H1 (cell line): ENCODE measurements around the gene RSPH9. TPM values are rescaled to one million over a fixed set of nuclear protein-coding genes. Genes with fewer than 3 reads are reported as not detected.

Source experiments
- CTCF ChIA-PET: fragments of 300-600 bp; sonication (Branson Sonifier 250); formaldehyde crosslinking; loops from one replicate; lab custom pipeline; 2021; ENCODE audit not compliant: partially characterized antibody; lab: Charles Lee
- POLR2A ChIA-PET: fragments of 300-600 bp; sonication (Branson Sonifier 250); formaldehyde crosslinking; loops from one replicate; lab custom pipeline; 2021; ENCODE audit warnings: inconsistent platforms; ENCODE audit not compliant: partially characterized antibody; lab: Charles Lee
- DNase-seq, 2 experiments: peaks; one replicate each; pipeline versions ENCODE4 v3.0.0 to v3.0.0-alpha.2; 2010 to 2022; ENCODE audit warnings: low spot score in 2 of 2, low read depth in 1 of 2, mixed read lengths in 1 of 2
- FAIRE-seq: peaks from 2 replicates; lab custom pipeline; 2011; peaks lifted over from hg19 to GRCh38; lab: Jason Lieb, UNC
- H2AFZ ChIP-seq: 2 replicates; pipeline ENCODE4 v1.8.1; 2012; ENCODE audit warnings: low read length, inconsistent platforms
- H2AK5ac ChIP-seq: 2 replicates; pipeline ENCODE4 v1.6.1; 2013; ENCODE audit warnings: low read depth, low read length
- H2BK120ac ChIP-seq: replicated peaks from 2 replicates; pipeline ENCODE3; 2013; ENCODE audit warnings: low read depth, low read length, inconsistent platforms
- H2BK12ac ChIP-seq: 2 replicates; pipeline ENCODE4 v1.6.1; 2013; ENCODE audit warnings: low read depth, low read length
- H2BK15ac ChIP-seq: 2 replicates; pipeline ENCODE4 v1.6.1; 2013; ENCODE audit warnings: low read length
- H2BK20ac ChIP-seq: 2 replicates; pipeline ENCODE4 v1.6.1; 2013; ENCODE audit warnings: low read length
- H2BK5ac ChIP-seq: 2 replicates; pipeline ENCODE4 v1.6.1; 2013; ENCODE audit warnings: low read depth, low read length
- H3K14ac ChIP-seq: 2 replicates; pipeline ENCODE4 v1.6.1; 2013; ENCODE audit warnings: inconsistent platforms; ENCODE audit not compliant: insufficient read length
- H3K18ac ChIP-seq: 2 replicates; pipeline ENCODE4 v1.6.1; 2013; ENCODE audit warnings: low read length; ENCODE audit errors: extremely low read depth
- H3K23ac ChIP-seq: 2 replicates; pipeline ENCODE4 v1.6.1; 2013; ENCODE audit warnings: inconsistent platforms; ENCODE audit not compliant: insufficient read length
- H3K23me2 ChIP-seq: 2 replicates; pipeline ENCODE4 v1.6.1; 2013; ENCODE audit warnings: low read depth, low read length
- H3K27ac ChIP-seq: 2 replicates; pipeline ENCODE4 v1.6.1; 2011; ENCODE audit warnings: low read depth, low read length, inconsistent platforms
- H3K27me3 ChIP-seq, 4 experiments: replicated peaks in 1 of 4; 1 replicate in 1 of 4; 2 replicates in 3 of 4; pipeline versions ENCODE4 v1.6.1 to v1.8.1; 2011 to 2013; ENCODE audit warnings: low read length in 3 of 4, mild to moderate bottlenecking in 3 of 4, inconsistent platforms in 2 of 4, mixed read lengths in 2 of 4, moderate library complexity in 1 of 4; ENCODE audit not compliant: control insufficient read depth in 3 of 4, insufficient read depth in 3 of 4; ENCODE audit errors: extremely low read depth in 1 of 4
- H3K36me3 ChIP-seq, 4 experiments: 2 replicates each; pipeline versions ENCODE4 v1.6.1 to v1.8.1; 2011 to 2013; ENCODE audit warnings: mild to moderate bottlenecking in 4 of 4, low read length in 3 of 4, moderate library complexity in 2 of 4, control low read depth in 1 of 4, inconsistent platforms in 1 of 4; ENCODE audit not compliant: insufficient read depth in 4 of 4, control insufficient read depth in 2 of 4
- H3K4ac ChIP-seq: replicated peaks from 2 replicates; pipeline ENCODE3; 2013; ENCODE audit warnings: low read length, low read depth, mixed read lengths, inconsistent platforms; ENCODE audit not compliant: insufficient read length
- H3K4me1 ChIP-seq, 4 experiments: replicated peaks in 1 of 4; 1 replicate in 1 of 4; 2 replicates in 3 of 4; pipeline versions ENCODE4 v1.6.1 to v1.8.1; 2011 to 2013; ENCODE audit warnings: low read length in 3 of 4, inconsistent platforms in 2 of 4, mixed read lengths in 1 of 4; ENCODE audit not compliant: insufficient read depth in 4 of 4, control insufficient read depth in 3 of 4
- H3K4me2 ChIP-seq, 2 experiments: 2 replicates each; pipeline versions ENCODE4 v1.6.1 to v1.8.1; 2011 to 2013; ENCODE audit warnings: low read depth in 2 of 2, low read length in 2 of 2, control low read depth in 1 of 2, inconsistent platforms in 1 of 2, mild to moderate bottlenecking in 1 of 2; ENCODE audit not compliant: insufficient read depth in 1 of 2
- H3K4me3 ChIP-seq, 4 experiments: fragments of 200-600, 300-600 bp in 1 of 4; sonication (generic), shearing (Covaris generic), sonication (Bioruptor Twin) in 1 of 4; 2 replicates each; pipeline versions ENCODE4 v1.5.1 to v1.8.1; 2011 to 2016; ENCODE audit warnings: low read length in 4 of 4, low read depth in 3 of 4, control low read depth in 2 of 4, inconsistent platforms in 2 of 4, mild to moderate bottlenecking in 2 of 4, mixed read lengths in 1 of 4, moderate library complexity in 1 of 4; ENCODE audit not compliant: insufficient read depth in 2 of 4; ENCODE audit errors: extremely low read depth in 1 of 4
- H3K56ac ChIP-seq: replicated peaks from 2 replicates; pipeline ENCODE3; 2013; ENCODE audit warnings: low read depth, mild to moderate bottlenecking, mixed read lengths, low read length, inconsistent platforms; ENCODE audit not compliant: insufficient read length
- H3K79me1 ChIP-seq: 2 replicates; pipeline ENCODE4 v1.6.1; 2013; ENCODE audit warnings: low read depth, low read length, control low read depth
- H3K79me2 ChIP-seq, 2 experiments: 2 replicates each; pipeline versions ENCODE4 v1.6.1 to v1.8.1; 2012 to 2013; ENCODE audit warnings: low read length in 2 of 2, mild to moderate bottlenecking in 2 of 2, inconsistent platforms in 1 of 2; ENCODE audit not compliant: insufficient read depth in 2 of 2, control insufficient read depth in 1 of 2
- H3K9ac ChIP-seq, 4 experiments: replicated peaks in 1 of 4; 1 replicate in 1 of 4; 2 replicates in 3 of 4; pipeline versions ENCODE4 v1.6.1 to v1.8.1; 2011 to 2013; ENCODE audit warnings: low read depth in 3 of 4, low read length in 3 of 4, control low read depth in 2 of 4, mild to moderate bottlenecking in 2 of 4, moderate library complexity in 2 of 4, inconsistent platforms in 1 of 4; ENCODE audit errors: extremely low read depth in 1 of 4
- H3K9me3 ChIP-seq, 2 experiments: 2 replicates each; pipeline versions ENCODE4 v1.6.1 to v1.8.1; 2012 to 2013; ENCODE audit warnings: mild to moderate bottlenecking in 2 of 2, moderate library complexity in 2 of 2, control low read depth in 1 of 2, inconsistent platforms in 1 of 2, low read depth in 1 of 2, low read length in 1 of 2, mixed read lengths in 1 of 2; ENCODE audit not compliant: insufficient read depth in 2 of 2
- H4K20me1 ChIP-seq, 2 experiments: replicated peaks in 1 of 2; 2 replicates each; pipeline versions ENCODE3 to v1.8.1; 2011 to 2013; ENCODE audit warnings: inconsistent platforms in 2 of 2, low read length in 2 of 2, mild to moderate bottlenecking in 1 of 2; ENCODE audit not compliant: insufficient read depth in 2 of 2, control insufficient read depth in 1 of 2
- H4K5ac ChIP-seq: 2 replicates; pipeline ENCODE4 v1.6.1; 2013; ENCODE audit warnings: low read length, low read depth, mixed read lengths, inconsistent platforms; ENCODE audit not compliant: insufficient read length
- H4K8ac ChIP-seq: 2 replicates; pipeline ENCODE4 v1.8.0; 2013; ENCODE audit warnings: mild to moderate bottlenecking, moderate library complexity, low read length, inconsistent platforms; ENCODE audit not compliant: insufficient read depth; ENCODE audit errors: extremely low read depth
- H4K91ac ChIP-seq: replicated peaks from 2 replicates; pipeline ENCODE3; 2013; ENCODE audit warnings: low read length, mixed read lengths, inconsistent platforms; ENCODE audit not compliant: insufficient read length
- CBX8 ChIP-seq: fragments of 300-800, 300-1000 bp; sonication (generic); IDR thresholded peaks from 2 replicates; pipeline ENCODE4 v1.7.1; 2016; ENCODE audit warnings: low read depth, low read length, borderline replicate concordance
- CEBPB ChIP-seq: IDR thresholded peaks from 2 replicates; pipeline ENCODE4 v1.6.1; 2012; ENCODE audit warnings: low read depth, low read length
- EP300 ChIP-seq, 2 experiments: IDR thresholded peaks; 1 replicate in 1 of 2; 2 replicates in 1 of 2; pipeline ENCODE4 v1.6.1; 2011 to 2012; ENCODE audit warnings: low read depth in 2 of 2, low read length in 2 of 2, mild to moderate bottlenecking in 2 of 2, borderline replicate concordance in 1 of 2, inconsistent platforms in 1 of 2, moderate library complexity in 1 of 2
- JUN ChIP-seq: IDR thresholded peaks from 2 replicates; pipeline ENCODE4 v1.6.1; 2011; ENCODE audit warnings: low read depth, mild to moderate bottlenecking, improper control_type of control experiment, low read length
- JUND ChIP-seq: IDR thresholded peaks from 2 replicates; pipeline ENCODE4 v1.6.1; 2011; ENCODE audit warnings: mild to moderate bottlenecking, improper control_type of control experiment, low read length
- POU5F1 ChIP-seq: IDR thresholded peaks from 2 replicates; pipeline ENCODE4 v1.6.1; 2011; ENCODE audit warnings: low read depth, mild to moderate bottlenecking, low read length, moderate library complexity
- RAD21 ChIP-seq, 2 experiments: IDR thresholded peaks in 1 of 2; conservative IDR thresholded peaks in 1 of 2; 2 replicates each; pipeline ENCODE4 v1.6.1; 2011; ENCODE audit warnings: low read depth in 2 of 2, low read length in 2 of 2, improper control_type of control experiment in 1 of 2, inconsistent platforms in 1 of 2, mild to moderate bottlenecking in 1 of 2, moderate library complexity in 1 of 2
- SIX5 ChIP-seq: IDR thresholded peaks from 2 replicates; pipeline ENCODE4 v1.6.1; 2011; ENCODE audit warnings: mild to moderate bottlenecking, low read depth, low read length
- SP1 ChIP-seq: IDR thresholded peaks from 2 replicates; pipeline ENCODE4 v1.6.1; 2011; ENCODE audit warnings: low read depth, low read length
- ZNF274 ChIP-seq: IDR thresholded peaks from 2 replicates; pipeline ENCODE4 v1.7.0; 2012; ENCODE audit warnings: low read length, borderline replicate concordance; ENCODE audit errors: extremely low read depth
- WGBS, 2 experiments: shearing (Covaris generic) in 1 of 2; methylation state at CpG; one replicate each; pipeline versions ENCODE4 v1.1.6 to v1.1.7; 2013 to 2015; ENCODE audit warnings: low lambda C conversion rate in 2 of 2, mixed read lengths in 2 of 2, inconsistent platforms in 1 of 2, low coverage in 1 of 2, missing lambda C conversion rate in 1 of 2; ENCODE audit not compliant: insufficient replicate concordance in 2 of 2, insufficient coverage in 1 of 2, insufficient read length in 1 of 2; ENCODE audit errors: extremely low coverage in 1 of 2, missing lambda C conversion rate in 1 of 2; 5-methylcytosine and 5-hydroxymethylcytosine counted together
- polyA plus RNA-seq, 7 experiments: library from polyadenylated mRNA; depleted of rRNA in 3 of 7; stranded (reverse) in 5 of 7; unstranded in 2 of 7; fragments of >200 nt in 5 of 7; fragments of 200-250 nt in 2 of 7; gene quantifications; 1 replicate in 5 of 7; 2 replicates in 1 of 7; 4 replicates in 1 of 7; pipeline versions ENCODE4 v1.2.1 to v1.2.3, GENCODE V29; 2011 to 2013; ENCODE audit warnings: missing spikeins in 2 of 7, mixed read lengths in 2 of 7
- total RNA-seq: library from RNA; stranded (reverse); fragmentation: NEBNext Ultra II Directional; extraction: Animal tissue kit (Norgen Biotek cat#: 25700); gene quantifications from 2 replicates; pipeline ENCODE4 v1.2.1, GENCODE V29; 2021

The RSPH9 gene
- total and polyA plus RNA-seq, 2 of the 8 experiments (the other 6 are each of a cell fraction or from before 2014, with no cell fraction given), result 0.15 to 0.23 TPM

GRCh38 chr6:43709654-43710303 is 64.9 kb downstream of the RSPH9 start:
- Histone ChIP-seq H2BK5ac (no peak overlapping the region), H3K9ac (peak overlapping the region in 1 of 4 experiments; percentile 18; a peak in 1 of 7 replicates), H2BK120ac (no peak overlapping the region), H4K91ac (no peak overlapping the region), H3K18ac (peak overlapping the region; percentile 71), H2BK12ac (0 out of 2 replicates have a peak overlapping the region, but pooled peaks have one; percentile 53), H3K27ac (no peak overlapping the region), H3K36me3 (no peaks in the 10 kb centered on the region), H3K9me3 (no peaks in the 10 kb centered on the region), H3K4me1 (peaks cover 5 to 19% (median 9%) of the 10 kb centered on the region in 4 experiments; a peak in 6 of 7 replicates), H2BK15ac (no peak overlapping the region; the same call in 1 of the 2 replicates), H3K4me3 (no peak overlapping the region), H3K23me2 (no peaks in the 10 kb centered on the region), H3K23ac (no peak overlapping the region), H4K20me1 (no peaks in the 10 kb centered on the region), H2AK5ac (peak overlapping the region; percentile 66; the same call in 1 of the 2 replicates), H3K56ac (no peak overlapping the region), H3K14ac (no peak overlapping the region), H3K27me3 (no peaks in the 10 kb centered on the region), H4K8ac (no peak overlapping the region), H3K4ac (no peak overlapping the region), H3K4me2 (no peak overlapping the region), H2BK20ac (0 out of 2 replicates have a peak overlapping the region, but pooled peaks have one; percentile 87), H4K5ac (no peak overlapping the region), H2AFZ (no peak overlapping the region), H3K79me2 (no peaks in the 10 kb centered on the region), H3K79me1 (no peaks in the 10 kb centered on the region)
- CTCF ChIA-PET, result interaction anchor here (0.6 to 2.2 kb wide), 8 partner anchors 13 to 457 kb away, joined by 3 to 7 read pairs (median 3); no protein-coding TSS in a partner anchor
- POLR2A ChIA-PET, result interaction anchor here (0.6 to 1.8 kb wide), 6 partner anchors 14 to 342 kb away, joined by 3 to 8 read pairs (median 5); partner anchors contain the start of gene VEGFA
- WGBS, 2 experiments, result 82% methylated on average over 7 of the region's 7 CpGs; no CpG with 5 or more reads in 1 of the 2 experiments
- no peak for DNase-seq
- FAIRE-seq, result no peak
- TF ChIP-seq JUND (no peak), RAD21 (IDR thresholded peaks at IDR 0.05 in 1 of 2, conservative IDR thresholded peaks at IDR 0.05 in 1 of 2; ENCODE audit: low read depth in 2 of 2, low read length in 2 of 2) (no peak), SIX5 (no peak), CEBPB (no peak), CBX8 (no peak), EP300 (IDR thresholded peaks at IDR 0.05; ENCODE audit: borderline replicate concordance in 1 of 2, low read depth in 2 of 2, low read length in 2 of 2) (no peak), POU5F1 (no peak), JUN (no peak), SP1 (no peak), ZNF274 (no peak)
